GM18526 (cell line): Measurements from ENCODE around the gene LMLN.

ENCODE experiments used
- POLR2A ChIP-seq: IDR thresholded peaks from 3 replicates; pipeline ENCODE4 v1.6.1; 2011; ENCODE audit not compliant: insufficient read length; ENCODE audit errors: extremely low read depth

Gene LMLN

GRCh38 chr3:198051836-198052235 is 91.8 kb downstream of the LMLN start:
- TF ChIP-seq POLR2A, result no peak

- no peak for TF ChIP-seq POLR2A
Observed at GRCh38 chr3:198061119-198062067, 101.4 kb downstream of the LMLN start.

- TF ChIP-seq POLR2A, result no peak
Observed at GRCh38 chr3:198062068-198062465, 102.0 kb downstream of the LMLN start.

- TF ChIP-seq POLR2A, result no peak
Observed at GRCh38 chr3:198064420-198064819, 104.4 kb downstream of the LMLN start.

- TF ChIP-seq POLR2A, result no peak
Observed at GRCh38 chr3:198065897-198066296, 105.9 kb downstream of the LMLN start.

GRCh38 chr3:198067416-198067815 is 107.4 kb downstream of the LMLN start:
- no peak for TF ChIP-seq POLR2A

- TF ChIP-seq POLR2A, result no peak
Observed at GRCh38 chr3:198070871-198071270, 110.9 kb downstream of the LMLN start.

- TF ChIP-seq POLR2A, result no peak
Observed at GRCh38 chr3:198071602-198072287, 111.7 kb downstream of the LMLN start.

- TF ChIP-seq POLR2A, result no peak
Observed at GRCh38 chr3:198076722-198077308, 116.8 kb downstream of the LMLN start.

GRCh38 chr3:198079771-198080520 is 119.9 kb downstream of the LMLN start:
- TF ChIP-seq POLR2A, result no peak

- no peak for TF ChIP-seq POLR2A
Observed at GRCh38 chr3:198080521-198081384, 120.7 kb downstream of the LMLN start.

- TF ChIP-seq POLR2A, result no peak
Observed at GRCh38 chr3:198081421-198081844, 121.4 kb downstream of the LMLN start.

- TF ChIP-seq POLR2A, result no peak
Observed at GRCh38 chr3:198088421-198088955, 128.5 kb downstream of the LMLN start.

- no peak for TF ChIP-seq POLR2A
Observed at GRCh38 chr3:198090795-198091332, 130.8 kb downstream of the LMLN start.
